Endometrium (tissue), 2 donors: ENCODE data around the gene OASL.
A peak's percentile ranks its signal among the peaks of the same experiment; 100 is the strongest.

Experiments
- FAIRE-seq: peaks from 2 replicates; lab custom pipeline; 2012; peaks lifted over from hg19 to GRCh38; lab: Jason Lieb, UNC
- donor health status: control.
- donor health status: control.

The OASL gene

GRCh38 chr12:120991965-120992364, 47.1 kb downstream of the OASL start:
- FAIRE-seq: no peak

- FAIRE-seq: no peak
Measured at GRCh38 chr12:120990487-120991055, 48.5 kb downstream of the OASL start.

- FAIRE-seq: no peak
Measured at GRCh38 chr12:120989687-120990086, 49.4 kb downstream of the OASL start.

- no peak for FAIRE-seq
Measured at GRCh38 chr12:120988658-120989057, 50.4 kb downstream of the OASL start.

- no peak for FAIRE-seq
Measured at GRCh38 chr12:120988234-120988633, 50.8 kb downstream of the OASL start.

GRCh38 chr12:120984351-120984898, 54.6 kb downstream of the OASL start:
- FAIRE-seq: no peak

GRCh38 chr12:120983759-120984158, 55.3 kb downstream of the OASL start:
- no peak for FAIRE-seq

- no peak for FAIRE-seq
Measured at GRCh38 chr12:120982659-120983058, 56.4 kb downstream of the OASL start.

GRCh38 chr12:120981407-120981941, 57.6 kb downstream of the OASL start:
- no peak for FAIRE-seq

- no peak for FAIRE-seq
Measured at GRCh38 chr12:120980800-120981368, 58.2 kb downstream of the OASL start.

- no peak for FAIRE-seq
Measured at GRCh38 chr12:120979862-120980696, 59.0 kb downstream of the OASL start.

GRCh38 chr12:120979220-120979861, 59.7 kb downstream of the OASL start:
- no peak for FAIRE-seq

- FAIRE-seq: no peak
Measured at GRCh38 chr12:120978296-120979219, 60.5 kb downstream of the OASL start, which contains the start of gene HNF1A. Gene HNF1A (plus strand): TSS chr12:120978543. CDS start chr12:120978769, 226 bp downstream.

- FAIRE-seq: no peak
Measured at GRCh38 chr12:120977531-120978295, 61.3 kb downstream of the OASL start.

- FAIRE-seq: no peak
Measured at GRCh38 chr12:120972870-120973543, 66.0 kb downstream of the OASL start.

- FAIRE-seq: peak; percentile 78
Measured at GRCh38 chr12:120971299-120972180, 67.5 kb downstream of the OASL start.

- FAIRE-seq: no peak
Measured at GRCh38 chr12:120970310-120970709, 68.7 kb downstream of the OASL start.
